Measurements from ENCODE around the gene KIF21B.

The KIF21B gene

DNA sequence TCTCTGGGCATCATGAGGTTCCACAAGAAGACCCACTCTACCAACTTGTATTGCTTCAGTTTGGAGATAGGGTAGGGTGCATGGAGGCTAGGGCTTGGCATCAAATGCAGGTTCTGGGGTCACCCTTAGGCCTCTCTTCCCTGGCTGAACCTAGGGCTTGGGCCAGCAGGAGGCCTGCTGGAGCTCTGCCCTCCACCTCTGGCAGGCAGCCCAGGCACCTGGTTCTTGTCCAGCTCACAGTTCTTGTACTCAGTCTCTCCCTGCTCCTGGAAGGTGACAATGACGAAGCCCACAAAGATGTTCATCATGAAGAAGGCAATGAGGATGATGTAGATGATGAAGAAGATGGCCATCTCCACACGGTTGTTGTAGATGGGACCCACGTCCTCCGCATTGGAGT is 37.5 kb upstream of the KIF21B start:
- Histone ChIP-seq H3K36me3 (ENCODE audit: control insufficient read depth in 1 of 2, insufficient read depth in 2 of 2, low read depth in 1 of 2, low read length in 2 of 2) (no peaks in the 10 kb centered on the region), H3K9me3 (ENCODE audit: control insufficient read depth, low read length) (no peaks in the 10 kb centered on the region), H2BK12ac (ENCODE audit: low read length in 2 of 2) (no peak overlapping the region), H3K4me3 (ENCODE audit: insufficient read depth in 1 of 2, low read depth in 1 of 2, low read length in 2 of 2) (no peak overlapping the region), H3K4me1 (ENCODE audit: control insufficient read depth, insufficient read depth, low read depth, low read length) (peaks cover 5% of the 10 kb centered on the region), H2BK15ac (ENCODE audit: low read depth, poor library complexity, severe bottlenecking) (no peak overlapping the region), H4K8ac (ENCODE audit: low read length) (no peak overlapping the region), H3K27ac (ENCODE audit: low read length, poor library complexity, severe bottlenecking) (no peak overlapping the region), H3K27me3 (ENCODE audit: control insufficient read depth in 1 of 2, insufficient read depth in 1 of 2, low read length in 2 of 2) (peaks cover 62 to 83% of the 10 kb centered on the region in 2 experiments), H2BK5ac (ENCODE audit: low read depth, low read length, poor library complexity, severe bottlenecking) (no peak overlapping the region), H3K79me1 (replicated peaks; ENCODE audit: low read length, poor library complexity, severe bottlenecking) (no peaks in the 10 kb centered on the region), H3K9ac (ENCODE audit: low read length) (no peak overlapping the region), H2BK120ac (ENCODE audit: low read depth, low read length) (no peak overlapping the region), H2AFZ (ENCODE audit: low read depth, low read length) (no peak overlapping the region), H3K23ac (ENCODE audit: low read length in 2 of 2) (no peak overlapping the region), H3K4me2 (ENCODE audit: low read length, poor library complexity, severe bottlenecking) (no peak overlapping the region), H4K91ac (ENCODE audit: low read length) (no peak overlapping the region), H3K14ac (ENCODE audit: low read length in 2 of 2) (no peak overlapping the region), H3K18ac (ENCODE audit: low read depth in 1 of 2, low read length in 2 of 2) (no peak overlapping the region), H3K4ac (ENCODE audit: low read depth in 1 of 2, low read length in 2 of 2) (no peak overlapping the region), H2AK5ac (ENCODE audit: low read length, severe bottlenecking) (no peak overlapping the region)
- WGBS: 82% methylated on average over 4 of the region's 4 CpGs
- no peak for DNase-seq

- Histone ChIP-seq H3K18ac (ENCODE audit: low read depth in 1 of 2, low read length in 2 of 2) (no peak overlapping the region), H3K27me3 (ENCODE audit: control insufficient read depth in 1 of 2, insufficient read depth in 1 of 2, low read length in 2 of 2) (peaks cover 61 to 83% of the 10 kb centered on the region in 2 experiments), H2AK5ac (ENCODE audit: low read length, severe bottlenecking) (no peak overlapping the region), H3K23ac (ENCODE audit: low read length in 2 of 2) (no peak overlapping the region), H3K4me1 (ENCODE audit: control insufficient read depth, insufficient read depth, low read depth, low read length) (peaks cover 5% of the 10 kb centered on the region), H2BK15ac (ENCODE audit: low read depth, poor library complexity, severe bottlenecking) (no peak overlapping the region), H2AFZ (ENCODE audit: low read depth, low read length) (no peak overlapping the region), H3K4me3 (ENCODE audit: insufficient read depth in 1 of 2, low read depth in 1 of 2, low read length in 2 of 2) (no peak overlapping the region), H4K8ac (ENCODE audit: low read length) (no peak overlapping the region), H3K14ac (ENCODE audit: low read length in 2 of 2) (no peak overlapping the region), H3K9ac (ENCODE audit: low read length) (no peak overlapping the region), H3K4me2 (ENCODE audit: low read length, poor library complexity, severe bottlenecking) (no peak overlapping the region), H3K79me1 (replicated peaks; ENCODE audit: low read length, poor library complexity, severe bottlenecking) (no peaks in the 10 kb centered on the region), H2BK12ac (ENCODE audit: low read length in 2 of 2) (no peak overlapping the region), H2BK5ac (ENCODE audit: low read depth, low read length, poor library complexity, severe bottlenecking) (no peak overlapping the region), H3K9me3 (ENCODE audit: control insufficient read depth, low read length) (no peaks in the 10 kb centered on the region), H2BK120ac (ENCODE audit: low read depth, low read length) (no peak overlapping the region), H3K4ac (ENCODE audit: low read depth in 1 of 2, low read length in 2 of 2) (no peak overlapping the region), H4K91ac (ENCODE audit: low read length) (no peak overlapping the region), H3K27ac (ENCODE audit: low read length, poor library complexity, severe bottlenecking) (no peak overlapping the region), H3K36me3 (ENCODE audit: control insufficient read depth in 1 of 2, insufficient read depth in 2 of 2, low read depth in 1 of 2, low read length in 2 of 2) (no peaks in the 10 kb centered on the region)
- no peak for DNase-seq
- WGBS: 96% methylated on average over 2 of the region's 4 CpGs
Observed at GRCh38 chr1:201060586-201060985, 37.1 kb upstream of the KIF21B start.

DNA sequence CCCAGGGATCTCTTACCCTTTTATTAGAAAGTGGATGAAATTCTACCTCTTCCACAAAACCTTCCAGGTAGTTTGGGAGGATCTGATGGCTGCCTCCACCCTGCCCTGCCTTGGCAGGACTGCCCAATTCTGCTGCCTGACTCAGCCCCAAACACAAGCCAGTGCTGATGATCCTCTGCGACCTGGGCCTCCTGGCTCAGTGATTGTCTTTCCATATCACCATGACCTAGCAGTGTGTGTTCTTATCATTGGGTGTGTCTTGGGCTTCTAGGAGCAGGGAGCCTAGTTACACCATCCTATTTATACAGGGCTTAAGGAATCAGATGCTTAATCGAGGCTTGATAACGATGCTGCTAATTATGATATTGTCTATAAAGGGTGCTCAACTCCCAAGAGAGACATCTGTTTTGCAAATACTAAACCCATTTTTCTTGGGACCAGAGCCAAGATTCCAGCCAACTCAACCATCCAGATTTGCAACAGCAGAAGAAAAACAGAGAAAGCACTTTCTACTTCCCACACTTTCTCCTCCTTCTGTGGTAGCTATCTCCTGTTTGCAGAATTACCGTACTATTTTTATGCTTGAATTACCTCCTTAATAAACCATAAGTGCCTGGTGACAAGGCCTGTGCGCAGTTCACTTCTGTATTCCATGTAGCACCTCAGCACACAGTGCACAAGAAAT is 36.5 kb upstream of the KIF21B start:
- Histone ChIP-seq H3K9me3 (ENCODE audit: control insufficient read depth, low read length) (no peaks in the 10 kb centered on the region), H3K79me1 (replicated peaks; ENCODE audit: low read length, poor library complexity, severe bottlenecking) (no peaks in the 10 kb centered on the region), H2BK15ac (ENCODE audit: low read depth, poor library complexity, severe bottlenecking) (no peak overlapping the region), H4K91ac (ENCODE audit: low read length) (no peak overlapping the region), H2BK12ac (ENCODE audit: low read length in 2 of 2) (no peak overlapping the region), H3K27ac (ENCODE audit: low read length, poor library complexity, severe bottlenecking) (no peak overlapping the region), H2AK5ac (ENCODE audit: low read length, severe bottlenecking) (no peak overlapping the region), H3K4me2 (ENCODE audit: low read length, poor library complexity, severe bottlenecking) (no peak overlapping the region), H4K8ac (ENCODE audit: low read length) (no peak overlapping the region), H3K4me1 (ENCODE audit: control insufficient read depth, insufficient read depth, low read depth, low read length) (peaks cover 5% of the 10 kb centered on the region), H3K36me3 (ENCODE audit: control insufficient read depth in 1 of 2, insufficient read depth in 2 of 2, low read depth in 1 of 2, low read length in 2 of 2) (no peaks in the 10 kb centered on the region), H3K9ac (ENCODE audit: low read length) (no peak overlapping the region), H3K23ac (ENCODE audit: low read length in 2 of 2) (no peak overlapping the region), H2BK5ac (ENCODE audit: low read depth, low read length, poor library complexity, severe bottlenecking) (no peak overlapping the region), H3K4me3 (ENCODE audit: insufficient read depth in 1 of 2, low read depth in 1 of 2, low read length in 2 of 2) (no peak overlapping the region), H2AFZ (ENCODE audit: low read depth, low read length) (no peak overlapping the region), H3K4ac (ENCODE audit: low read depth in 1 of 2, low read length in 2 of 2) (no peak overlapping the region), H3K18ac (ENCODE audit: low read depth in 1 of 2, low read length in 2 of 2) (no peak overlapping the region), H3K14ac (ENCODE audit: low read length in 2 of 2) (no peak overlapping the region), H3K27me3 (ENCODE audit: control insufficient read depth in 1 of 2, insufficient read depth in 1 of 2, low read length in 2 of 2) (peaks cover 64 to 83% of the 10 kb centered on the region in 2 experiments), H2BK120ac (ENCODE audit: low read depth, low read length) (no peak overlapping the region)
- no peak for DNase-seq
- 89% methylated on average over 4 of the region's 5 CpGs for WGBS

GRCh38 chr1:201059401-201059800 is 35.9 kb upstream of the KIF21B start:
- Histone ChIP-seq H3K9ac (ENCODE audit: low read length) (no peak overlapping the region), H3K4me2 (ENCODE audit: low read length, poor library complexity, severe bottlenecking) (no peak overlapping the region), H2BK15ac (ENCODE audit: low read depth, poor library complexity, severe bottlenecking) (no peak overlapping the region), H3K27me3 (ENCODE audit: control insufficient read depth in 1 of 2, insufficient read depth in 1 of 2, low read length in 2 of 2) (peaks cover 65 to 80% of the 10 kb centered on the region in 2 experiments), H3K4me1 (ENCODE audit: control insufficient read depth, insufficient read depth, low read depth, low read length) (peaks cover 3% of the 10 kb centered on the region), H2BK12ac (ENCODE audit: low read length in 2 of 2) (no peak overlapping the region), H4K91ac (ENCODE audit: low read length) (no peak overlapping the region), H3K36me3 (ENCODE audit: control insufficient read depth in 1 of 2, insufficient read depth in 2 of 2, low read depth in 1 of 2, low read length in 2 of 2) (no peaks in the 10 kb centered on the region), H3K4me3 (ENCODE audit: insufficient read depth in 1 of 2, low read depth in 1 of 2, low read length in 2 of 2) (no peak overlapping the region), H3K79me1 (replicated peaks; ENCODE audit: low read length, poor library complexity, severe bottlenecking) (no peaks in the 10 kb centered on the region), H3K23ac (ENCODE audit: low read length in 2 of 2) (no peak overlapping the region), H3K27ac (ENCODE audit: low read length, poor library complexity, severe bottlenecking) (no peak overlapping the region), H3K9me3 (ENCODE audit: control insufficient read depth, low read length) (no peaks in the 10 kb centered on the region), H2BK120ac (ENCODE audit: low read depth, low read length) (no peak overlapping the region), H2AFZ (ENCODE audit: low read depth, low read length) (no peak overlapping the region), H2AK5ac (ENCODE audit: low read length, severe bottlenecking) (no peak overlapping the region), H4K8ac (ENCODE audit: low read length) (no peak overlapping the region), H2BK5ac (ENCODE audit: low read depth, low read length, poor library complexity, severe bottlenecking) (no peak overlapping the region), H3K4ac (ENCODE audit: low read depth in 1 of 2, low read length in 2 of 2) (no peak overlapping the region), H3K14ac (ENCODE audit: low read length in 2 of 2) (no peak overlapping the region), H3K18ac (ENCODE audit: low read depth in 1 of 2, low read length in 2 of 2) (no peak overlapping the region)
- DNase-seq: no peak
- 40% methylated on average over 3 of the region's 3 CpGs for WGBS
